Brain microvascular endothelial cell (primary cell): ENCODE results near the gene KNDC1.
A peak's percentile ranks its signal among the peaks of the same experiment; 100 is the strongest.
"Not testable (repeated sequence)": the region's sequence is repeated elsewhere in the genome, so short reads cannot be mapped to it uniquely, and the experiment has no call there.

ENCODE experiments used
- DNase-seq: peaks from one replicate; pipeline ENCODE4 v3.0.0-alpha.2; 2020
- H3K27ac ChIP-seq: fragments of 250-450 bp; sonication (Bioruptor Pico); 2 replicates; pipeline ENCODE4 v1.5.1; 2020; ENCODE audit warnings: mild to moderate bottlenecking, moderate library complexity
- H3K27me3 ChIP-seq: fragments of 250-450 bp; sonication (Bioruptor Pico); replicated peaks from 2 replicates; pipeline ENCODE4 v1.5.1; 2020; ENCODE audit warnings: mild to moderate bottlenecking
- H3K36me3 ChIP-seq: fragments of 250-450 bp; sonication (Bioruptor Pico); replicated peaks from 2 replicates; pipeline ENCODE4 v1.5.1; 2020; ENCODE audit warnings: mild to moderate bottlenecking
- H3K4me3 ChIP-seq: 2 replicates; pipeline ENCODE4 v1.5.1; 2011; ENCODE audit warnings: low read depth, mild to moderate bottlenecking, control low read depth, low read length, moderate library complexity
- in situ Hi-C: cut with HindIII; loops from 2 replicates; pipeline ENCODE4 v1.10.0; 2017; ENCODE audit warnings: low sequenced_read_pairs, low pct_ligation_motif_present
- TF ChIP-seq, protein P1 (sequence below): IDR thresholded peaks from 2 replicates; pipeline ENCODE4 v1.5.1; 2011; ENCODE audit warnings: low read depth, mild to moderate bottlenecking, moderate library complexity, low read length, control low read depth, inconsistent platforms; ENCODE audit errors: missing control alignments

Gene KNDC1

DNA sequence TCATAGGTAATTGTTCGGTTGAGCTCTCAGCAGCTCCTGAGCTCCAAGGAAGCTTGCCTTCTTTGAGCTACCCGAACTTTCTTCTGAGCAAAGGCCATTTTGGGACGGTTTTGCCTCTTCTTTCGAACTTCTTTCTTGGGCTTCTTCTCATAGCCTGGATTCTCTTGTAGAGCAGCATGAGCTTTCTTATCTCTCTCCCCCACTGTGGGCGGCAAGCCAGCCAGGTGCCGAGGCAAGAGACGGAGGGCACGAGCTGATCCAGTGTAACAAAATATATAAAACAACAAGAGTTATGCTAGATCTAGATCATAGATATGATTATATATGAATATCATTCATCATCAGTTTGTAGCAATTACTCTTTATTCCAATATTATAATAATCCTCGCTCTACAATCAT, 16.5 kb upstream of the KNDC1 start:
- no peak for DNase-seq
- TF ChIP-seq, protein P1, sequence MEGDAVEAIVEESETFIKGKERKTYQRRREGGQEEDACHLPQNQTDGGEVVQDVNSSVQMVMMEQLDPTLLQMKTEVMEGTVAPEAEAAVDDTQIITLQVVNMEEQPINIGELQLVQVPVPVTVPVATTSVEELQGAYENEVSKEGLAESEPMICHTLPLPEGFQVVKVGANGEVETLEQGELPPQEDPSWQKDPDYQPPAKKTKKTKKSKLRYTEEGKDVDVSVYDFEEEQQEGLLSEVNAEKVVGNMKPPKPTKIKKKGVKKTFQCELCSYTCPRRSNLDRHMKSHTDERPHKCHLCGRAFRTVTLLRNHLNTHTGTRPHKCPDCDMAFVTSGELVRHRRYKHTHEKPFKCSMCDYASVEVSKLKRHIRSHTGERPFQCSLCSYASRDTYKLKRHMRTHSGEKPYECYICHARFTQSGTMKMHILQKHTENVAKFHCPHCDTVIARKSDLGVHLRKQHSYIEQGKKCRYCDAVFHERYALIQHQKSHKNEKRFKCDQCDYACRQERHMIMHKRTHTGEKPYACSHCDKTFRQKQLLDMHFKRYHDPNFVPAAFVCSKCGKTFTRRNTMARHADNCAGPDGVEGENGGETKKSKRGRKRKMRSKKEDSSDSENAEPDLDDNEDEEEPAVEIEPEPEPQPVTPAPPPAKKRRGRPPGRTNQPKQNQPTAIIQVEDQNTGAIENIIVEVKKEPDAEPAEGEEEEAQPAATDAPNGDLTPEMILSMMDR, result no peak
- Histone ChIP-seq H3K4me3 (no peak overlapping the region), H3K27ac (no peak overlapping the region), H3K27me3 (no peaks in the 10 kb centered on the region), H3K36me3 (no peaks in the 10 kb centered on the region)
- in situ Hi-C loops, result no loop called here

DNA sequence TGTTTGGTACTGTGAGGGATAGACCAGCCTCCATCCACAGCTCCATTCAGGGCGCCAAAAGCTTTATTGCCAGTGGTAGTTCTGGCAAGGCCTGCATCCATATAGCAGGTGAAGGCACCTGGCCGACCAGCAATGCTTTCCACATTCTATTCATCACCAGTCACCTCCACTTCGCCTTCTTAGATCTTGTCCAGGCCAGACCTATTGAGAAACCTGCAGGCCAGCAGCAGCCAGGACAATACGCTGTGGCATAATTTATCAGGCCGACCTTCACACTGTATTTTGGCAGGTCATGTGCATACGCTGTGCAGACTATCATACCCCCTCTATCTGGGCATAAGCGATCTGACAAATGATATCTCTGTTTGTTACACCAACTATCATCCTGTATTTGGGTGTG, 15.2 kb upstream of the KNDC1 start:
- in situ Hi-C loops, result no loop called here
- TF ChIP-seq, protein P1, result no peak
- DNase-seq, result no peak
- no peaks in the 10 kb centered on the region for H3K36me3 ChIP-seq
- no peak overlapping the region for H3K4me3 ChIP-seq
- no peaks in the 10 kb centered on the region for H3K27me3 ChIP-seq
- no peak overlapping the region for H3K27ac ChIP-seq

- no peak overlapping the region for H3K27ac ChIP-seq
- TF ChIP-seq, protein P1, result no peak
- H3K4me3 ChIP-seq, result no peak overlapping the region
- H3K36me3 ChIP-seq, result no peaks in the 10 kb centered on the region
- in situ Hi-C loops, result no loop called here
- peaks cover 3% of the 10 kb centered on the region for H3K27me3 ChIP-seq
- DNase-seq, result no peak
These were observed 9.8 kb upstream of the KNDC1 start for GRCh38 chr10:133150226-133150625.

DNA sequence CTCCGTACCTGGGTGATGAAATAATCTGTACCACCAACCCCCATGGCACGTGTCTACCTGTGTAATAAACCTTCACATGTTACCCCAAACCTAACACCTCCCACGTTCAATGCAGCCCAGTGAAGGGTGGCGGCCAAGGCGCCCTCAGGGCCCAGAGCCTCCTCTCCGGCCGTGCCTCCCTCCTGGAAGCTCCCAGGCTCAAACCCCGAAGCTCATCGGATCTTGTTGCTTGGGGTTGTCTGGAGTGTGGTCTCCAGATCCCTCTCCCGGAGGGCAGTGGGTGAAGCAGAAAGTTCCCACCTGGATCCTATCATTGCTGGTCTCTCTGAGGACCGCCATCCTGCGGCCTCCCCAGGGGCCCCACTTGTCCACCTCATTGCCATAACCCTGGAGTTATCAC, 9.4 kb upstream of the KNDC1 start:
- in situ Hi-C loops, result no loop called here
- Histone ChIP-seq H3K36me3 (no peaks in the 10 kb centered on the region), H3K4me3 (no peak overlapping the region), H3K27ac (no peak overlapping the region), H3K27me3 (peaks cover 3% of the 10 kb centered on the region)
- DNase-seq, result no peak
- TF ChIP-seq, protein P1, result no peak

GRCh38 chr10:133151071-133151470, 8.9 kb upstream of the KNDC1 start:
- H3K27me3 ChIP-seq, in situ Hi-C loops, H3K4me3 ChIP-seq, H3K27ac ChIP-seq, DNase-seq, H3K36me3 ChIP-seq: not testable (repeated sequence)

DNA sequence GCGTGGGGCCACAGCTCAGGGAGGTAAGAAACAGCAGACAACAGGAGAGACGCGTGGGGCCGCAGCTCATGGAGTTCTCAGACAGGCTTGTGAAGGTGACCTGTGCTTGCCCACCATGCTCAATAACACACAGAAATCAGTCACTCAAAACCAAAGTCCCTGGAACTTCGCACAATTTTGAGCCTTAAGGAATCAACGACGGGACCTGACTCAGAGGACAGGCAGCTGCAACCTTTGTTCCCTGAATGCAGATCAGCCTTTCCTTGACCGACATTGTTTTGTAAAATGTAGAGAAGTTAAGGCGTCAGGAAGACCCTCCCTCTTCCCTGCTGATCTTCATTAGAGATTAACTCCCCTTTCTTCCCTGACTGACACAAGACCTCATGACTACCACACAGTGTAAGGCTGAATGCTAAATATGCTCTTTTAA, 8.5 kb upstream of the KNDC1 start:
- in situ Hi-C loops, result no loop called here
- H3K36me3 ChIP-seq, result no peaks in the 10 kb centered on the region
- H3K4me3 ChIP-seq, result no peak overlapping the region
- H3K27me3 ChIP-seq, result peaks cover 3% of the 10 kb centered on the region
- TF ChIP-seq, protein P1, result no peak
- no peak overlapping the region for H3K27ac ChIP-seq
- peak; percentile 4 for DNase-seq
